COLO668 (cell line): ENCODE measurements around the gene ABHD13.

Source experiments
- DNase-seq: peaks from one replicate; lab custom pipeline; 2025; ENCODE audit not compliant: unreplicated experiment; lab: John Stamatoyannopoulos, UW

The ABHD13 gene

GRCh38 chr13:108283110-108283509, 64.9 kb downstream of the ABHD13 start:
- no peak for DNase-seq
